HuH-7 (cell line): Measurements from ENCODE around the gene CPED1.
"Not testable (repeated sequence)": the region's sequence is repeated elsewhere in the genome, so short reads cannot be mapped to it uniquely, and the experiment has no call there.

ENCODE experiments used
- DNase-seq: peaks from one replicate; pipeline ENCODE4 v3.0.0; 2011; ENCODE audit warnings: low spot score

CPED1 gene

GRCh38 chr7:120981888-120982615, 6.5 kb upstream of the CPED1 start:
- DNase-seq = no peak

DNA sequence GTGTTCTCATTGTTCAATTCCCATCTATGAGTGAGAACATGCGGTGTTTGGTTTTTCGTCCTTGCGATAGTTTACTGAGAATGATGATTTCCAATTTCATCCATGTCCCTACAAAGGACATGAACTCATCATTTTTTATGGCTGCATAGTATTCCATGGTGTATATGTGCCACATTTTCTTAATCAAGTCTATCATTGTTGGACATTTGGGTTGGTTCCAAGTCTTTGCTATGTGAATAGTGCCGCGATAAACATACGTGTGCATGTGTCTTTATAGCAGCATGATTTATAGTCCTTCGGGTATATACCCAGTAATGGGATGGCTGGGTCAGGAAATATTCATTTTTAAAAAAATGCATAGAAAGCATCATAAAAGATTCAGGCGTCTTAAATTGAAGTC, 4.9 kb upstream of the CPED1 start:
- not testable (repeated sequence) for DNase-seq

GRCh38 chr7:120984406-120984805, 4.1 kb upstream of the CPED1 start:
- no peak for DNase-seq

DNA sequence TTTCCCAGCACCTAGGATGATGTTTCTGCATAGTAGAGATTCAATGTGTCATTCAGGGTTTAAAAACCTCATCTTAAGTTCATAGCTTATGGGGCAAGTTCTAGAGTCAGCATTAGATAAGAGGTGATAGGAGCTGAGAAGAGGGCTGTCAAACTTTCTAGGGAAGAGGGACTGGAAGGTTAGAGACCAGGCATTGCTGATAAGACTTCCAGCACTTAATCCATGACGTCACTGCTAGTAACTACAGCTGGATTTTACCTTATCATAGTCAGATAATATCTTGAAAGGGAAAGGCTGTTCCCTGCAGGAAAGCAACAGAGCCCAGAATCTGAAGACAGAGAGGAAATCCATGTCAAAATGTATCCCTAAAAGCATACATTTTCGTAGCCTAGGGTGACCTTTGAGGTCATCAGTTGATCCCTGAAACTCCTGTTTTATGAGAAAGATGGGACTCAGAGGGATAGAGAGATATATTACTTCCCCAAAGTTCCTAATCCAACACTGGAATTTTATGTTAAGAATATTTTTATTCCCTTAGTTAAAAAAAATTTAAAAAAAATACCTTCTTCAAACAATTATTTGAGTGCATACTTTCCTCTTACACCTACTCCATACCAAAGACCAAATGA, 3.3 kb upstream of the CPED1 start:
- DNase-seq = no peak

DNA sequence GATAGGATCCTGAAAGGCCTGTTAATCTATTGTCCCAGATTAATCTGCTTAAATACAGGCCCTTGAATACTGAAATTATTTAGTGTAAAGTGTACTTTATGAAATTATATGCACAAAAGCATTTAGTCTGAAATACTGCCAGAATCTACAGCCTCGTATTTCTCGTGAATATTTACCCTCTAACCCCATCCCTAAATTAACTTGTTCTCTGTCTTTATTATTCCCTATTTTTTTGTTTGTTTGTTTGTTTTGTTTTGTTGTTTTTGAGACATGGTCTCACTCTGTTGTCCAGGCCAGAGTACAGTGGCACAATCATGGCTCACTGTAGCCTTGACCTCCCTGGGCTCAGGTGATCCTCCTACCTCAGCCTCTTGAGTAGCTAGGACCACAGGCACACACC, 2.7 kb upstream of the CPED1 start:
- DNase-seq = no peak

DNA sequence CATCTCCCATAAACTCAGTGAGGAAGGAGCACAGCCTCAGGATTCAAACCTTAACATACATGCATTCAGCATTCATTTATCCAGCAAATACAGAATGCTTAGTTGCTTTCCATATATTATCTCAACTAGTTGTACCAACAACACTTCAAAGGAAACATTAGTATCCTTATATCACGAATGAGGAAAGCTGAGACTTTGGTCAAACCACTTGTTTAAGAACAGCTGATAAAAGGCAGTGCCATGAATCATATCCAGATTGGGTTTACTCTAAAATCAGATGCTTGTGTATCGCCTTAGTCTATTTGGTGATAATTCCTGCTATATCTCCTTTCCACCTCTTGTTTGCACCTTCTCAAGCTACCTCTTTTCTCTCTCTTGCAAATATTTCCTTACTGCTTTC, 1.9 kb upstream of the CPED1 start:
- DNase-seq = no peak

DNA sequence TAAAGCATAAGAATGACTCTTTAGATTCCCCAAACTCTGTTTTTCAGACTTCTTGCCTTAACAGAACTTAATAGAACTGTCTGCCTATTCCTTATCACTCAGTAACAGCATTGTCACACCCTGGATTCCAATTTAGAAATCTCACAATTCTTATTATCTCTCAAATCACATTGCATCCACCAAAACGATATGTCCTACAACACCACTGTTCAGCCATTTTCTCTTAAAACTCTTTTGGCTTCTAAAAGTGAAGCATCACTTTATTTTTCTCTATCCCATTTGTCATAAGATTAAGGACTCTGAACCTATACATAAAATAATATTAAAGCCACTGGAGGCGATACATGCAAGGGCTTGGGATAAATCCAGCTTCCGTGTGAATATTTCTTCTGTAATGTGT, 1.2 kb upstream of the CPED1 start:
- DNase-seq = no peak

GRCh38 chr7:120987683-120988590, 574 bp upstream of the CPED1 start:
- DNase-seq = peak; percentile 68

- no peak for DNase-seq
Measured at GRCh38 chr7:120989257-120990220, 1.0 kb downstream of the CPED1 start.

DNA sequence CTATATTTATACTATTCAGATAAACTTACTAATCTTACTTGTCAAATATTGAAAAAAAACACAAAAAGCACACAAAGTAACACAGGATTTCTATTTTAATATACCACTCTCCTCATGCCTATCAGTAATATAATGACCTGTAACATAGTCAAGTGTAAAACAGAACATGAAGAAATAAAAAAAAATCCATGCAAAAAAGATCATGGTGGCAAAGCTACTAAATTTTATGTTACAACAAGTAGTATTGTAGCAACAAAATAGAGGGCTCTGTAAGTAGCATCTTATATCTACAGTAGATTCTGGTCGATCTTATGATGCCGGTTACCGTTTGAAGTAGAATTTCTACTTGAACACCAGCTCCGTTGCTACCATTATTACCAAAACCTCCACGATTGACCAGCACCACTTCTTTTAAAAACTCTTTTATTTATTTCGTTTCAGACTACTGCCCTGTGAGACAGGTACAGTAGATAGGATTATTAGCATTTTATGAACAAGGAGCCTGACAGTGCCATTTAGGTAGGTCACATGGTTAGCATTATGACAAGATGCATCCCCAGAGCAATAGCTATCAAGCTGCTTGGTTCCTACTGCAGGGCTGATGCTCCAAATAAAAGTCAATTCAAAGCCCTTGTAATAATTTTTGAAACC, 2.1 kb downstream of the CPED1 start:
- DNase-seq = no peak

DNA sequence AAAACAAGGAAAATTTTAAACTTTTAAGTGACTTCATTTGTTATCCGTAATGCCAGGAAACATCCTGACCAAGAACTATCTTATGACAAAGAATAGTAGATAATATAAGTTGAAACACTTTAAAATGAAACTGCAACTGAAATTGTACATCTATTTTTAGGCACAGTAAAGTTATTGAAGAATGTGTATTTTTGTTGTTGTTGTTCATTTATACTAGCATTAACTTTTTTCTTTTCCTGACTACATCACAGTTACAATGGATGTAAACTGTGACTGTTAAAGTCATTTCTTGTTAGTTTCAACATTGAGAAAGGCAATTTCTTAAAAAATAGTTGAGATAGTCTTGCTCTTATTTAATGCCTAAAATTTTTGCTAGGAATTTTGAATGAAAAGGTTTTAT, 2.6 kb downstream of the CPED1 start:
- DNase-seq = no peak

GRCh38 chr7:120991581-120991980, 3.1 kb downstream of the CPED1 start:
- no peak for DNase-seq

GRCh38 chr7:120992272-120992964, 3.9 kb downstream of the CPED1 start:
- DNase-seq = no peak

DNA sequence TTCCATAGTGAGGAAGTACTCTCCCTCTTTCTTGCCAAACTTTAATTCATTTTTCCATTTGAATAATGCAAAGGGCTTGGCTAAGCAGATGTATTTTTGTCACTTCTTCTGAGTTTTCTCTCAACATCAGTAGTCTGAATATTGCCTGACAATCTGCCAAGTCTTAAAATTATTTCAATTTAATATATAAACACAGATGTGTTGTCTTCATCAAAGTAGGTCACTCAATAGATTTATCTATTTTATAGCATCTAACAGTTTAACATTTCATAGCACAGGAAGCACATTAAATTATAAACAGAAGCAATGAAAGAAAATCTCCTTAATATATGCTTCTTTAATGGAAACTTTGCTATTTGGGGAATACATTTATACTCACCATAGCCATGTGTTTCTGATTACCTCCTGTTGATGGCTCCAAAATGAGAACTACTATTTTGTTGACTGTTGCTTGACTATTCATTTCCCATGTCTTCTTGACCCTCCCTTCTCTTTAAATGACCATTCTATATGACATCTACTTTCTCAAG, 4.5 kb downstream of the CPED1 start:
- DNase-seq = no peak

GRCh38 chr7:120993553-120994191, 5.2 kb downstream of the CPED1 start:
- no peak for DNase-seq

DNA sequence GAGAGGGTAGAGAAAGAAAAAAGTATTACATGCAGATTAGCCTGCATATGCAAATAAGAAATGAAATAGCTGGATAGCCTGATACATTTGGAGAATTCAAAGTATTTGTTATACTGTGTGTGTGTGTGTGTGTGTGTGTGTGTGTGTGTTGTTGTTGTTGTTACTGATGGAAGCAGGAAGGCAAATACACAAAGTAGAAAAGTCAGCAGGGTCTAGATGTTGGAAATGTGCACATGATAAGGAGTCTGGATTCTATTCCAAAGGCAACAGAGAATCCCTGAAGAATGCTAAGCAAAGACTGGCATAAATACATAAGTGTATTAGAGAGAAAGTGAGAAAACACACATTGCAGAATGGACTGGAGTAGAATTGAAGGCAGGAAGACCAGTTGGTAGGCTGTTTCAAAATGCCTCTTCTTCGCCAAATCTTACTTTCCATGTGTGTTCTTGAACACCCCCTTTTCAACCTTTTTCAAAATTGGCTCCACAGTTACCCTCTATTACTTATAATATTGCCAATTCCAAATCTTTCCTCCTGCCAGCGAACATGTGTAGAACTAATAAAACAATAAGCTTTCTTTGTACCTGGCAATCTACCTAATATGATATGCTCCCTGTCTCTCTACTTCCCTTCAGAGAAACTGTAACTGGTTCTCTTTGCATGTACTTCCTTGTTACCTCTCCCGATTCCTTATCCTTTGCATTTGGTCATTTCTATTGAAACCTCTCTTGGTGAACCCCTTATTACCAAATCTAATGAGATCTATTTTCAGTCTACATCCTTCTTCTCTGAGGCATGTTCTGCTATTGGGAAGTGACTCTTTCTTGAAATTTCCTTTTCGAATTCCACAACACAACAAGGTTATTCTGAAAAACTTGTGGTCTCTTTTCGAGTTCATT, 6.2 kb downstream of the CPED1 start:
- DNase-seq = no peak

DNA sequence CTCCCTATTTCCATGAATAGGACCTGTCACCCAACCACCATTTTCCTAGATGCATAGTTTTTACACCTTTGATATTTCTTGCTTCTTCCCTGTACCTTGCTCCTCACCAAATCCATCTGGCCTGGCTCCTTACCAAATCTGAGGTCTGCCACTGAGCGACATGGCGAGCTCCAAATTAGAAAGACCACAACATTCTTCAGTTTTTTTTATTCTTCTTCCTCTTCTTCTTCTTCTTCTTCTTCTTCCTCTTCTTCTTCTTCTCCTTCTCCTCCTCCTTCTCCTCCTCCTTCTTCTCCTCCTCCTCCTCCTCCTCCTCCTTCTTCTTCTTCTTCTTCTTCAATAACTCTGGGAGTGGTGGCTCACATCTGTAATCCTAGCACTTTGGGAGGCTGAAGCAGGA, 7.1 kb downstream of the CPED1 start:
- DNase-seq = no peak

- no peak for DNase-seq
Measured at GRCh38 chr7:120996333-120996987, 7.9 kb downstream of the CPED1 start.
